GM21381 (cell line): Measurements from ENCODE around the gene MOCS1.

Experiments used
- ATAC-seq: cut with Tn5 transposase; IDR thresholded peaks from one replicate; pipeline ENCODE4 v1.9.1; 2021; ENCODE audit warnings: mild to moderate bottlenecking, moderate library complexity; ENCODE audit not compliant: unreplicated experiment

MOCS1 gene

GRCh38 chr6:39881851-39882530 is 52.3 kb downstream of the MOCS1 start:
- ATAC-seq = no peak

- ATAC-seq = no peak
Observed at GRCh38 chr6:39880594-39880993, 53.7 kb downstream of the MOCS1 start.

GRCh38 chr6:39879535-39879934 is 54.7 kb downstream of the MOCS1 start:
- ATAC-seq = no peak

GRCh38 chr6:39876826-39877225 is 57.4 kb downstream of the MOCS1 start:
- ATAC-seq = no peak

GRCh38 chr6:39876111-39876510 is 58.2 kb downstream of the MOCS1 start:
- ATAC-seq = no peak

- no peak for ATAC-seq
Observed at GRCh38 chr6:39873439-39873838, 60.8 kb downstream of the MOCS1 start.

GRCh38 chr6:39870950-39871349 is 63.3 kb downstream of the MOCS1 start:
- ATAC-seq = no peak

GRCh38 chr6:39867592-39867991 is 66.7 kb downstream of the MOCS1 start:
- no peak for ATAC-seq

GRCh38 chr6:39865011-39865888 is 69.0 kb downstream of the MOCS1 start:
- no peak for ATAC-seq

GRCh38 chr6:39861663-39862062 is 72.6 kb downstream of the MOCS1 start:
- ATAC-seq = no peak

GRCh38 chr6:39859025-39859424 is 75.2 kb downstream of the MOCS1 start:
- no peak for ATAC-seq

GRCh38 chr6:39855356-39855995 is 78.8 kb downstream of the MOCS1 start:
- ATAC-seq = no peak
